A673 (cell line): ENCODE results near the gene ACTR5. TPM values are rescaled to one million over a fixed set of nuclear protein-coding genes. Genes with fewer than 3 reads are reported as not detected.

Experiments used
- BruUV-seq: library from RNA; stranded (reverse); fragments of 400-500 nt; replicated peaks from 2 replicates; lab custom pipeline; 2021; lab: Mats Ljungman, UMichigan
- CTCF ChIA-PET: fragments of 300-600 bp; sonication (Branson Sonifier 250); formaldehyde crosslinking; loops from one replicate; lab custom pipeline; 2022; ENCODE audit warnings: antibody characterized with exemption; lab: Charles Lee
- POLR2A ChIA-PET: fragments of 300-600 bp; sonication (Branson Sonifier 250); formaldehyde crosslinking; loops from one replicate; lab custom pipeline; 2022; ENCODE audit warnings: antibody characterized with exemption; ENCODE audit not compliant: low non-redundant PET; lab: Charles Lee
- DNase-seq: peaks from one replicate; pipeline ENCODE4 v3.0.0-alpha.2; 2015; ENCODE audit warnings: low spot score
- H3K27ac ChIP-seq: fragments of 200-600 bp; sonication (generic); 2 replicates; pipeline ENCODE4 v1.5.1; 2016; ENCODE audit warnings: mixed run types, low read depth, mild to moderate bottlenecking, mixed read lengths, antibody characterized with exemption, low read length; ENCODE audit not compliant: poor library complexity, severe bottlenecking
- H3K27me3 ChIP-seq: fragments of 200-600 bp; sonication (generic); replicated peaks from 2 replicates; pipeline ENCODE4 v1.6.1; 2017; ENCODE audit warnings: mixed run types, low read depth, mild to moderate bottlenecking, mixed read lengths, antibody characterized with exemption, low read length; ENCODE audit not compliant: insufficient read depth, poor library complexity
- H3K36me3 ChIP-seq: fragments of 200-600 bp; sonication (generic); 2 replicates; pipeline ENCODE4 v1.6.1; 2016; ENCODE audit warnings: mixed run types, mild to moderate bottlenecking, mixed read lengths, antibody characterized with exemption, low read length; ENCODE audit not compliant: insufficient read depth, poor library complexity, severe bottlenecking
- H3K4me1 ChIP-seq: fragments of 200-600 bp; sonication (generic); 2 replicates; pipeline ENCODE4 v1.6.1; 2017; ENCODE audit warnings: mixed run types, mild to moderate bottlenecking, mixed read lengths, antibody characterized with exemption, low read length; ENCODE audit not compliant: insufficient read depth, poor library complexity, severe bottlenecking
- H3K4me3 ChIP-seq: fragments of 200-600 bp; sonication (generic); 2 replicates; pipeline ENCODE4 v1.5.1; 2016; ENCODE audit warnings: low read depth, mixed run types, mild to moderate bottlenecking, mixed read lengths, low read length; ENCODE audit not compliant: poor library complexity, severe bottlenecking
- H3K9me3 ChIP-seq: fragments of 200-600 bp; sonication (generic); 2 replicates; pipeline ENCODE4 v1.6.1; 2016; ENCODE audit warnings: mixed run types, low read depth, mild to moderate bottlenecking, mixed read lengths, antibody characterized with exemption, low read length; ENCODE audit not compliant: poor library complexity, severe bottlenecking
- EZH2 ChIP-seq: fragments of 200-600 bp; sonication (generic); IDR thresholded peaks from 2 replicates; pipeline ENCODE4 v1.6.1; 2017; ENCODE audit warnings: borderline replicate concordance, low read depth, mild to moderate bottlenecking, mixed read lengths, antibody characterized with exemption, low read length; ENCODE audit not compliant: poor library complexity, severe bottlenecking
- intact Hi-C: fragments of 100-400 bp; cut with micrococcal nuclease; formaldehyde crosslinking; loops from one replicate; pipeline ENCODE4 v1.10.0; 2022; ENCODE audit not compliant: unreplicated experiment
- total RNA-seq: library from RNA; stranded (reverse); gene quantifications from 2 replicates; pipeline ENCODE4 v1.2.3, GENCODE V29; 2021
- TF ChIP-seq, protein P1 (sequence below): fragments of 300-800, 200-600 bp; sonication (generic); conservative IDR thresholded peaks from 2 replicates; pipeline ENCODE4 v1.5.1; 2017; ENCODE audit warnings: low read depth, mild to moderate bottlenecking, antibody characterized with exemption, low read length, moderate library complexity, mixed read lengths

The ACTR5 gene
- total RNA-seq, 1 experiment from 2014 or later = 11.5 TPM

DNA sequence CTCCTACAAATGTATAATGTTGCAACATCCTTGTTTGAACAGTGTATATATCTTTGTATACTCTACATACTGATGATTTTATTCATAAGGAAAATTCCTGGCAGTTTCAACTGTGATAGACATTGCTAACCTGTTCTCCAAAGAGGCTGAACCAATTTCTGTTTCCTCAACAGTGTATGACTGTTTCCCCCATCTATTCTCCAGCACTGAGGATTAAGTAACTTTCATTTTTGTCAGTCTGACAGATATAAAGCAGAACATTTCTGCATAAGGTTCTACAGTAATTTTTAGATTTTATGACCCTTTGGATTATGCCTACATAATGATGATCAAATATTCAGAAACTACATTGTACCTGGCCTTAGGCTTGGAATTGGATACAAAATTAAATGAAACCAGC lies 67.2 kb downstream of the ACTR5 start:
- Histone ChIP-seq H3K27ac (no peak overlapping the region), H3K4me1 (no peaks in the 10 kb centered on the region), H3K36me3 (no peaks in the 10 kb centered on the region), H3K4me3 (no peak overlapping the region), H3K9me3 (no peaks in the 10 kb centered on the region), H3K27me3 (peaks cover 31% of the 10 kb centered on the region)
- no TSS peak for BruUV-seq
- intact Hi-C loops = no loop called here
- TF ChIP-seq, protein P1, sequence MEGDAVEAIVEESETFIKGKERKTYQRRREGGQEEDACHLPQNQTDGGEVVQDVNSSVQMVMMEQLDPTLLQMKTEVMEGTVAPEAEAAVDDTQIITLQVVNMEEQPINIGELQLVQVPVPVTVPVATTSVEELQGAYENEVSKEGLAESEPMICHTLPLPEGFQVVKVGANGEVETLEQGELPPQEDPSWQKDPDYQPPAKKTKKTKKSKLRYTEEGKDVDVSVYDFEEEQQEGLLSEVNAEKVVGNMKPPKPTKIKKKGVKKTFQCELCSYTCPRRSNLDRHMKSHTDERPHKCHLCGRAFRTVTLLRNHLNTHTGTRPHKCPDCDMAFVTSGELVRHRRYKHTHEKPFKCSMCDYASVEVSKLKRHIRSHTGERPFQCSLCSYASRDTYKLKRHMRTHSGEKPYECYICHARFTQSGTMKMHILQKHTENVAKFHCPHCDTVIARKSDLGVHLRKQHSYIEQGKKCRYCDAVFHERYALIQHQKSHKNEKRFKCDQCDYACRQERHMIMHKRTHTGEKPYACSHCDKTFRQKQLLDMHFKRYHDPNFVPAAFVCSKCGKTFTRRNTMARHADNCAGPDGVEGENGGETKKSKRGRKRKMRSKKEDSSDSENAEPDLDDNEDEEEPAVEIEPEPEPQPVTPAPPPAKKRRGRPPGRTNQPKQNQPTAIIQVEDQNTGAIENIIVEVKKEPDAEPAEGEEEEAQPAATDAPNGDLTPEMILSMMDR = no peak
- TF ChIP-seq EZH2 = no peak
- POLR2A ChIA-PET = no interaction called here
- CTCF ChIA-PET = no interaction called here
- DNase-seq = no peak

GRCh38 chr20:38818113-38819065 lies 70.1 kb downstream of the ACTR5 start:
- Histone ChIP-seq H3K27ac (no peak overlapping the region), H3K4me1 (no peaks in the 10 kb centered on the region), H3K36me3 (no peaks in the 10 kb centered on the region), H3K4me3 (no peak overlapping the region), H3K27me3 (peaks cover 36% of the 10 kb centered on the region), H3K9me3 (no peaks in the 10 kb centered on the region)
- ChIA-PET CTCF (interaction anchor here (0.6 to 0.7 kb wide), 2 partner anchors 185 to 245 kb away, joined by 3 to 7 read pairs; no protein-coding TSS in a partner anchor), POLR2A (no interaction called here)
- intact Hi-C loops = no loop called here
- TF ChIP-seq, protein P1 = no peak
- no peak for TF ChIP-seq EZH2
- no peak for DNase-seq
- no TSS peak for BruUV-seq

Other genes starting within 250 kb of the ACTR5 start
- gene ADIG, start 167.3 kb upstream of the ACTR5 start, total RNA-seq = not detected in 2 replicates
- not detected in 2 replicates for gene ARHGAP40, start 146.7 kb upstream of the ACTR5 start, total RNA-seq
- gene SLC32A1, start 24.0 kb upstream of the ACTR5 start, total RNA-seq = not detected in 2 replicates
- 0.13 and 0.17 TPM in 2 replicates for gene PPP1R16B, start 57.2 kb downstream of the ACTR5 start, total RNA-seq
- gene FAM83D, start 178.0 kb downstream of the ACTR5 start, total RNA-seq = 67.2 and 74.0 TPM in 2 replicates
- 15.9 and 18.1 TPM in 2 replicates for gene DHX35, start 213.9 kb downstream of the ACTR5 start, total RNA-seq